Measurements from ENCODE around the gene SLC40A1. TPM values are rescaled to one million over a fixed set of nuclear protein-coding genes. Genes with fewer than 3 reads are reported as not detected.
A peak's percentile ranks its signal among the peaks of the same experiment; 100 is the strongest.

The SLC40A1 gene
- total and polyA plus RNA-seq, 2 of the 13 experiments (the other 11 are each of a cell fraction or from before 2014, with no cell fraction given): 10.6 to 24.9 TPM

- H3K4me2 ChIP-seq (ENCODE audit: low read depth, low read length): no peak overlapping the region
- no peak overlapping the region for H3K9ac ChIP-seq (ENCODE audit: insufficient read depth, low read depth, low read length)
- H3K27ac ChIP-seq (ENCODE audit: extremely low read length, insufficient read depth, low read length): no peak overlapping the region
- ATAC-seq (peak; percentile 52), FAIRE-seq (no peak), DNase-seq (ENCODE audit: low spot score) (peak; percentile 53)
- H2AFZ ChIP-seq (ENCODE audit: low read length): no peak overlapping the region
- no peak overlapping the region for H3K4me3 ChIP-seq (replicated peaks in 1 of 3; ENCODE audit: insufficient read depth in 1 of 3, low read depth in 2 of 3, low read length in 3 of 3)
- in situ Hi-C loops (cut with HindIII; ENCODE audit: extremely low pct_ligation_motif_present, low pct_unique_long_range_greater_than_20kb): no loop called here
- ChIA-PET POLR2A (interaction anchor here (1.2 to 2.7 kb wide), 5 partner anchors 13 to 45 kb away, joined by 3 to 16 read pairs (median 7); partner anchors contain the start of gene SLC40A1), CTCF (ENCODE audit: low intra/inter-chr PET ratio, low total read pairs) (no interaction called here)
- intact Hi-C loops (cut with micrococcal nuclease; ENCODE audit: unreplicated experiment): no loop called here
- no peaks in the 10 kb centered on the region for H4K20me1 ChIP-seq (ENCODE audit: insufficient read depth, low read length)
- H3K79me2 ChIP-seq (ENCODE audit: insufficient read depth, low read length): no peaks in the 10 kb centered on the region
- H3K27me3 ChIP-seq (ENCODE audit: control insufficient read depth in 1 of 2, insufficient read depth in 2 of 2, low read length in 2 of 2): no peaks in the 10 kb centered on the region
- H3K36me3 ChIP-seq (replicated peaks in 1 of 2; ENCODE audit: control insufficient read depth in 1 of 2, insufficient read depth in 2 of 2, low read length in 2 of 2): no peaks in the 10 kb centered on the region
- peaks cover 32% of the 10 kb centered on the region for H3K4me1 ChIP-seq (ENCODE audit: insufficient read depth, low read length)
- WGBS (ENCODE audit: low lambda C conversion rate): 59% methylated on average over 1 of the region's 1 CpG
- BruUV-seq (replicated peaks): no TSS peak
- peak in 1 of 2 experiments; percentile 57; a peak in 1 of 4 replicates for TF ChIP-seq EP300 (IDR thresholded peaks at IDR 0.05; ENCODE audit: low read depth in 2 of 2, low read length in 2 of 2)
- TF ChIP-seq EP300 (CRISPR knock-in tag; IDR thresholded peaks at IDR 0.05; ENCODE audit: borderline replicate concordance): no peak
- no peak for TF ChIP-seq FOXC1 (CRISPR knock-in tag; IDR thresholded peaks at IDR 0.05; ENCODE audit: borderline replicate concordance)
- peak; percentile 97 for TF ChIP-seq NFE2L2 (IDR thresholded peaks at IDR 0.05; ENCODE audit: low read length)
- peak; percentile 71 for TF ChIP-seq MAFF (IDR thresholded peaks at IDR 0.05; ENCODE audit: low read depth, low read length)
- no peak for TF ChIP-seq ZNF232 (CRISPR knock-in tag; IDR thresholded peaks at IDR 0.05; ENCODE audit: borderline replicate concordance)
- peak; percentile 64 to 80; a peak in 3 of 4 replicates for TF ChIP-seq MAFK (conservative IDR thresholded peaks at IDR 0.05 in 1 of 2, IDR thresholded peaks at IDR 0.05 in 1 of 2; ENCODE audit: low read length in 2 of 2)
- TF ChIP-seq ZMAT3 (CRISPR knock-in tag; conservative IDR thresholded peaks at IDR 0.05): no peak
- TF ChIP-seq ARID5B (CRISPR knock-in tag; IDR thresholded peaks at IDR 0.05): 0 out of 2 replicates have a peak, but pooled peaks have one; percentile 8
- TF ChIP-seq KDM5B (CRISPR knock-in tag; IDR thresholded peaks at IDR 0.05; ENCODE audit: borderline replicate concordance): no peak
- H3K9me3 ChIP-seq (ENCODE audit: low read length): no peaks in the 10 kb centered on the region
Measured at GRCh38 chr2:189534854-189535832, 45.4 kb downstream of the SLC40A1 start.
